PC-9 (cell line): ENCODE data around the gene SLC6A8. TPM values are rescaled to one million over a fixed set of nuclear protein-coding genes. Genes with fewer than 3 reads are reported as not detected.

Experiments
- BruUV-seq: library from RNA; stranded (reverse); fragments of 400-500 nt; replicated peaks from 2 replicates; lab custom pipeline; 2021; lab: Mats Ljungman, UMichigan
- CTCF ChIA-PET: fragments of 300-600 bp; sonication (Branson Sonifier 250); formaldehyde crosslinking; loops from one replicate; lab custom pipeline; 2022; ENCODE audit warnings: antibody characterized with exemption; lab: Charles Lee
- POLR2A ChIA-PET: fragments of 300-600 bp; sonication (Branson Sonifier 250); formaldehyde crosslinking; loops from one replicate; lab custom pipeline; 2022; ENCODE audit warnings: antibody characterized with exemption; ENCODE audit not compliant: unreplicated experiment; lab: Charles Lee
- DNase-seq, 2 experiments: peaks; one replicate each; pipeline versions ENCODE4 v3.0.0 to v3.0.0-alpha.2; 2015 to 2022; ENCODE audit warnings: mixed read lengths in 1 of 2
- H2AFZ ChIP-seq: fragments of 200-600 bp; sonication (generic); 2 replicates; pipeline ENCODE4 v1.8.1; 2017; ENCODE audit warnings: antibody characterized with exemption
- H3F3A ChIP-seq: fragments of 200-600 bp; sonication (generic); 2 replicates; pipeline ENCODE4 v1.8.1; 2017; ENCODE audit warnings: antibody characterized with exemption, mild to moderate bottlenecking, low read depth; ENCODE audit not compliant: insufficient read depth
- H3K27ac ChIP-seq: fragments of 200-600 bp; sonication (generic); 2 replicates; pipeline ENCODE4 v1.6.1; 2016; ENCODE audit warnings: mixed run types
- H3K27me3 ChIP-seq: fragments of 200-600 bp; sonication (generic); 2 replicates; pipeline ENCODE4 v1.6.1; 2016; ENCODE audit warnings: low read depth, mixed run types; ENCODE audit not compliant: insufficient read depth
- H3K36me3 ChIP-seq: fragments of 200-600 bp; sonication (generic); 2 replicates; pipeline ENCODE4 v1.6.1; 2016; ENCODE audit warnings: low read depth, mixed run types
- H3K4me1 ChIP-seq: fragments of 200-600 bp; sonication (generic); replicated peaks from 2 replicates; pipeline ENCODE4 v1.6.1; 2016; ENCODE audit warnings: mixed run types; ENCODE audit not compliant: insufficient read depth
- H3K4me2 ChIP-seq: fragments of 200-600 bp; sonication (generic); 2 replicates; pipeline ENCODE4 v1.6.1; 2017; ENCODE audit warnings: mixed run types
- H3K4me3 ChIP-seq: fragments of 200-600 bp; sonication (generic); 2 replicates; pipeline ENCODE4 v1.6.1; 2016; ENCODE audit warnings: mixed run types
- H3K79me2 ChIP-seq: fragments of 200-600 bp; sonication (generic); 2 replicates; pipeline ENCODE4 v1.6.1; 2017; ENCODE audit warnings: low read depth, mixed run types
- H3K9me2 ChIP-seq: fragments of 200-600 bp; sonication (generic); 2 replicates; pipeline ENCODE4 v1.8.1; 2017; ENCODE audit warnings: mild to moderate bottlenecking; ENCODE audit not compliant: insufficient read depth
- H3K9me3 ChIP-seq: fragments of 200-600 bp; sonication (generic); 2 replicates; pipeline ENCODE4 v1.8.1; 2016; ENCODE audit warnings: low read depth; ENCODE audit not compliant: insufficient read depth
- H4K20me1 ChIP-seq: fragments of 200-600 bp; sonication (generic); 2 replicates; pipeline ENCODE4 v1.8.1; 2017; ENCODE audit not compliant: insufficient read depth
- CTCF ChIP-seq: fragments of 200-600 bp; sonication (generic); conservative IDR thresholded peaks from 2 replicates; pipeline ENCODE4 v1.6.1; 2017; ENCODE audit warnings: mixed run types, antibody characterized with exemption, mild to moderate bottlenecking, moderate library complexity
- EZH2 ChIP-seq: fragments of 200-600 bp; sonication (generic); IDR thresholded peaks from 2 replicates; pipeline ENCODE4 v1.8.0; 2017; ENCODE audit warnings: antibody characterized with exemption, low read depth
- intact Hi-C: fragments of 100-400 bp; cut with micrococcal nuclease; formaldehyde crosslinking; loops from one replicate; pipeline ENCODE4 v1.10.0; 2022; ENCODE audit not compliant: unreplicated experiment
- total RNA-seq: library from RNA; stranded (reverse); gene quantifications from 2 replicates; pipeline ENCODE4 v1.2.3, GENCODE V29; 2021

The SLC6A8 gene
- total RNA-seq, 1 experiment from 2014 or later: 40.5 TPM

GRCh38 chrX:153645921-153646488 is 41.7 kb upstream of the SLC6A8 start:
- no peak overlapping the region; the same call in 1 of the 2 replicates for H3K4me2 ChIP-seq
- H4K20me1 ChIP-seq: no peaks in the 10 kb centered on the region
- no peaks in the 10 kb centered on the region for H3K9me3 ChIP-seq
- no peaks in the 10 kb centered on the region for H3F3A ChIP-seq
- H3K27me3 ChIP-seq: peaks cover 11% of the 10 kb centered on the region
- ChIA-PET POLR2A (no interaction called here), CTCF (no interaction called here)
- TF ChIP-seq CTCF: no peak
- BruUV-seq: no TSS peak
- H3K4me1 ChIP-seq: peaks cover 9% of the 10 kb centered on the region
- no peaks in the 10 kb centered on the region for H3K9me2 ChIP-seq
- intact Hi-C loops: loop anchor here (5.0 kb wide), 1 partner anchor 34 kb away; no protein-coding TSS in a partner anchor
- no peak overlapping the region for H2AFZ ChIP-seq
- peak in 1 of 2 experiments; percentile 30 for DNase-seq
- H3K36me3 ChIP-seq: no peaks in the 10 kb centered on the region
- no peak overlapping the region for H3K27ac ChIP-seq
- no peak overlapping the region for H3K4me3 ChIP-seq
- no peaks in the 10 kb centered on the region for H3K79me2 ChIP-seq

- Histone ChIP-seq H3K4me3 (no peak within 1 kb of the TSS), H3K36me3 (no peaks in the 10 kb centered on the region), H3K27ac (no peak within 1 kb of the TSS), H3K4me1 (peaks cover 9% of the 10 kb centered on the region), H3F3A (no peaks in the 10 kb centered on the region), H2AFZ (no peak within 1 kb of the TSS), H3K4me2 (no peak within 1 kb of the TSS; the same call in 1 of the 2 replicates), H3K27me3 (peaks cover 11% of the 10 kb centered on the region), H4K20me1 (no peaks in the 10 kb centered on the region), H3K9me3 (no peaks in the 10 kb centered on the region), H3K9me2 (no peaks in the 10 kb centered on the region), H3K79me2 (no peaks in the 10 kb centered on the region)
- POLR2A ChIA-PET: no interaction called here
- CTCF ChIA-PET: interaction anchor here (0.6 to 0.8 kb wide), 3 partner anchors 21 to 808 kb away, joined by 3 read pairs; no protein-coding TSS in a partner anchor
- intact Hi-C loops: loop anchor here (5.0 kb wide), 1 partner anchor 34 kb away; no protein-coding TSS in a partner anchor
- DNase-seq: peak in 1 of 2 experiments; percentile 35
- no peak for TF ChIP-seq CTCF
- TF ChIP-seq EZH2: no peak
- BruUV-seq: no TSS peak
Observed at GRCh38 chrX:153646620-153647373, 40.9 kb upstream of the SLC6A8 start, which contains the start of gene DUSP9. Gene DUSP9, plus strand, starts transcription at chrX:153647203. Its CDS starts 751 bp downstream, at chrX:153647954.

- peaks cover 11% of the 10 kb centered on the region for H3K27me3 ChIP-seq
- no peaks in the 10 kb centered on the region for H3K79me2 ChIP-seq
Observed at GRCh38 chrX:153647461-153648357, 40.0 kb upstream of the SLC6A8 start.

More at GRCh38 chrX:153647461-153648357, 40.0 kb upstream of the SLC6A8 start:
- ChIA-PET CTCF (interaction anchor here (0.6 kb wide), 1 partner anchor 807 kb away, joined by 3 read pairs; no protein-coding TSS in a partner anchor), POLR2A (no interaction called here)
- Histone ChIP-seq H3K4me3 (no peak overlapping the region), H4K20me1 (no peaks in the 10 kb centered on the region), H3K9me2 (no peaks in the 10 kb centered on the region), H3K4me1 (peaks cover 9% of the 10 kb centered on the region), H3K9me3 (no peaks in the 10 kb centered on the region), H3K36me3 (no peaks in the 10 kb centered on the region), H2AFZ (no peak overlapping the region), H3F3A (no peaks in the 10 kb centered on the region), H3K27ac (no peak overlapping the region), H3K4me2 (no peak overlapping the region; the same call in 1 of the 2 replicates)
- no TSS peak for BruUV-seq
- no peak for DNase-seq
- intact Hi-C loops: loop anchor here (5.0 kb wide), 1 partner anchor 35 kb away; no protein-coding TSS in a partner anchor
- TF ChIP-seq EZH2: no peak
- no peak for TF ChIP-seq CTCF
